GM20431 (cell line): ENCODE data around the gene PLS3.

ENCODE experiments used
- in situ Hi-C: fragments of 300-500 bp; cut with MseI, MboI; formaldehyde crosslinking; loops from one replicate; pipeline ENCODE4 v1.15.0; 2020; ENCODE audit warnings: low sequenced_read_pairs; ENCODE audit not compliant: unreplicated experiment

Gene PLS3

DNA sequence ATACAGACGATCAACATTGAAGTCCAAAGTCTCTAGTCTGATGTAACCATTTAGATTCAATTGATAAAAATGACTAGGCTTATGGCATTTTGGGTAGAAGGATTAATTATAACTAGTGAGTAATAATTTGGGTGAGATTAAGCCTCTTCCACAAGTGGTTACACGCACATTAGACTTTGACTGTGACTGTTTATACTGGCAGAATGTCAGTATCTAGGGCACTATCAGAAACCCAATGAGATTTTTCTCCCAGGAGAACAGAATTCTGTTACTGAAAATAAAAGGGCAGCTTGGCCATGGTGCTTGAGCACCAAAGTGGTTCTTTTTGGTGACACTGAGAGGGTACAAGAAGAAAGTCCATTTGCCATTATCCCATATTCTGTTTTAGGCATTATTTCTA lies 3.3 kb downstream of the PLS3 start:
- in situ Hi-C loops, result no loop called here

DNA sequence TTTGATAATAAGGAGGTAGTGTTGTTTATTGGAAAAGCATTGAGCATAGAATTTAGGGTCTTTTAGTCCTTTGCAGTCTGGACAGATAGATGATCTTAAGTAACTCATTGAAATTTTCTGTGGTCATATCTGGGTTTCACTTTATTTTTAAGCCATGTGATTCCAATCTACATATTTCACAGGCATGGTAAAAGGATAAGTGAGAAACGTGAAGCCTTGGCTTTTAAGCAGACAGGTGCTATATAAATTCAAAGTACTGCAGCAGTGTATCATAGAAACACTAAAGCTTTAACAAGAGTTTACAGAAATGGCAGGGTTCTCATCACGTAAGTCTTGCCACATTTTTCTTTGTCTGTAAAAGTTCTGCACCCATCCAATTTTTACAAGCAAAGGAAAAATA lies 4.9 kb downstream of the PLS3 start:
- in situ Hi-C loops, result no loop called here

DNA sequence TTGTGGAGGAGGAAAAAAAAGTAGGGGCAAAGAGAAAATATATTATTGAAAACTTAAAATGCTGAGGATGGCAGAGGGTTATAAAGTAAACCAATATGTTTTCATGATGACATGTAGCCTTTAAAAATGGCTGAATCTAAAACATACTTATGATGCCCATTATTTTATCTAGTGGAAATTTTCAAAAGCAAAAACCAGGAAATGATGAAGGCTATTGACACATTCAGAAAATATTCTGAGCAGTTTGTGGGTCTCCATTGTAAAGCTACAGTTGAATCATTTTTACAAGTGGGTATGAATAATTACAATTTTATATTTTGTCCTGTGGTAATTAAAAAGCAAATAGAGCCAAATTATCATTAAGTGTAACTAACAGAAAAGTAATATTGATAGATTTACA lies 10.7 kb downstream of the PLS3 start:
- in situ Hi-C loops, result no loop called here

DNA sequence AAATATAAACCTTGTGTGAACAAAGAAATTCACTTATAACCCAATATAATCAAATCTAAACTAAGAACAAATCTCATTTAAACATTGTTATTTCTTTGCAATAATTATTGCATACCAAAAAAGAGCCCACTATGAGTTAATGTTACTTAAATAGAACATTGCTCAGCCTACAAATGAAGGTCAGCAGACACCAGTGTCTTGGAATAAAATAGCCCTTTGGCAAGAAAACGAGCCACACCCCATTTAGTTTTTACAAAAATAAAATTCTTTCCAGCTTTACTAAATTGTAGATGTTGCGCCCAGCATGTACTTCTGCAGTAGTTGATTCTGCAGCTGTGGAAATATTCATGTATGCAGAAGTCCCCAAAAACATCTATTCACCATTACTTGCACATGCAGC lies 12.2 kb downstream of the PLS3 start:
- in situ Hi-C loops, result no loop called here

DNA sequence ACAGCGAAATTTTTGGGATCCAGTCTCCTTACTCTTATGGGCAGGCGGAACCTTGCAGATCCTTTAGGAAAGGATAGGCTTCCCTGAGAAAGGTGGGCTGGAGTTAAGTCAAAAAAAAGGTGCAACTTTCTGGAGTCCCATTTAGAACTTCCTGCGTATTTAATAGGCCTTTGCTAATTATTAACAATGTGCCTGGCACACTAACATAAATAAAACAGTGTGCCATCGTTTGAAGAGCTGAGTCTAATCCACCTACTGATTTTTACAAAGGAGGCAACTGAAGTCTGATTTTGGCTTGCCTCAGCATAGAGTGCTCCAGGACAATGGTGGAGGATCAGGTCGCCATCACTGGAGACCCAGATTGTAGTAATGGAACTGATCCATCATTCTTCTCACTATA lies 15.7 kb downstream of the PLS3 start:
- in situ Hi-C loops, result no loop called here

DNA sequence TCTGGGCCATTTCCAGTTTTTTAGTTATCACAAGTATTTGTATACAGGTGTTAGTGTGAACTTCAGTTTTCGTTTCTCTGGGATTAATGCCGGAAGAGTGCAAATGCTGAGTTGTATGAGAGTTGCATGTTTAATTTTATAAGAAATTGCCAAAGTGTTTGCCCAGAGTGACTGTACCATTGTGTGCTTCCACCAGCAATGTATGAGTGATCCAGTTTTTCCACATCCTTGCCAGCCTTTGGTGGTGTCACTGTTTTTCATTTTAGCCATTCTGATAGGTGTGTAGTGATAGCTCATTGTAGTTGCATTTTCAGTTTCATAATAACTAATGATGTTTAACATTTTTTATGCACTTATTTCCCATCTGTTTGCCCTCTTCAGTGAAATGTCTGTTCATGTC lies 18.4 kb downstream of the PLS3 start:
- in situ Hi-C loops, result no loop called here

DNA sequence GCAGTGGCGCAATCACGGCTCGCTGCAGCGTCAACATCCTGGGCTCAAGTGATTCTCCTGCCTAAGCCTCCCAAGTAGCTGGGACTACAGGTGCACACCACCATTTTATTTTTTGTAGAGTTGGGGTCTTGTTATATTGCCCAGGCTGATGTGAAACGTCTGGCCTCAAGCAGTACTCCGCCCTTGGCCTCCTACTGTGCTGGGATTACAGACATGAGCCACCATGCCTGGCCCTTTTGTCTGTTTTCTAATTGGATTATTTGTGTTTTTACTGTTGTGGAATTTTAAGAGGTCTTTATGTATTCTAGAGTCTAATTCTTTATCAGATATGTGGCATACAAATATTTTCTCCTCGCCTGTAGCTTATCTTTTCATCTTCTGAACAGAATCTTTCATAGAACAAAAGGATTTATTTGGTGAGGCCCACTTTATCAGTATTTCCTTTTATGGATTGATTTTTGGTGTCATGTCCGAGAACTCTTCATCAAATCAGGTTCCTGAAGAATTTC lies 18.9 kb downstream of the PLS3 start:
- in situ Hi-C loops, result no loop called here

DNA sequence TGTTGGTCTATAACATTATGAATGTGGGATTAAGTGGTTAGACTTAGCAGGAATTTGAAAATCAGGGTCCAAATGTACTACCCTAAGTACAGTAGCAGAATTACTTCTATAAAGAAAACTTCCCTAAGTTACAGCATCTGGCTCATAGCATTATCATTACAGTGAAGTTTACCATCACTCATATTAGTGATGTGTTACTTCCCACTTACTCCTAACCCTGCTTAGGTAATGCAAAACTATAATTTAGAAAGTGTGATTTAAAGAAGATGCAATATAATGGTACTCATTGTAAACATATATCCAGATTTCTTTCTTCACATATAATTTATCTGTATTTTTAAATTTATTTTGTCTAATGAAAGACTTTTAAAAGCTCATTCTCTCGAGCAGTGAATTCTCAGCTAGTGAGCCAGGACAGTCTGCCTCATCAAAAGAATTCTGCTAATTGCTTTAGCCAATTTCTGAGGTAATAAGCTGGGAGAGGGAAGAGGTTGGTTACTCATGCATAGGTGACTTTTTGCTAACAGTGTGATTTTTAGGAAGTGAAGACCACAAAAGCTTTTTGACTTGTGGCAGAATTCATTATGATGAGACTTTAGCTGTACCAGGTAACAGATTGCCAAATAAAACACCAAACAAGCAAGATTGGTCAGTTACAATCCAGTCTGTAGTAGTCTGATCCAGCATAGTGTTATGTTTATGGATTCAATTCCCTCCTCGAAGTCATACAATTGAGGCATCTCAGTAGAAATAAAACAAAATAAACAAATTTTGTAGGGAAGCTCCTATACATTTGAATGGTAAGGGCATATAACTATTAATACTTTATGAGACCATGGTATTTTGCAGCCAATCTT lies 21.0 kb downstream of the PLS3 start:
- in situ Hi-C loops, result no loop called here

DNA sequence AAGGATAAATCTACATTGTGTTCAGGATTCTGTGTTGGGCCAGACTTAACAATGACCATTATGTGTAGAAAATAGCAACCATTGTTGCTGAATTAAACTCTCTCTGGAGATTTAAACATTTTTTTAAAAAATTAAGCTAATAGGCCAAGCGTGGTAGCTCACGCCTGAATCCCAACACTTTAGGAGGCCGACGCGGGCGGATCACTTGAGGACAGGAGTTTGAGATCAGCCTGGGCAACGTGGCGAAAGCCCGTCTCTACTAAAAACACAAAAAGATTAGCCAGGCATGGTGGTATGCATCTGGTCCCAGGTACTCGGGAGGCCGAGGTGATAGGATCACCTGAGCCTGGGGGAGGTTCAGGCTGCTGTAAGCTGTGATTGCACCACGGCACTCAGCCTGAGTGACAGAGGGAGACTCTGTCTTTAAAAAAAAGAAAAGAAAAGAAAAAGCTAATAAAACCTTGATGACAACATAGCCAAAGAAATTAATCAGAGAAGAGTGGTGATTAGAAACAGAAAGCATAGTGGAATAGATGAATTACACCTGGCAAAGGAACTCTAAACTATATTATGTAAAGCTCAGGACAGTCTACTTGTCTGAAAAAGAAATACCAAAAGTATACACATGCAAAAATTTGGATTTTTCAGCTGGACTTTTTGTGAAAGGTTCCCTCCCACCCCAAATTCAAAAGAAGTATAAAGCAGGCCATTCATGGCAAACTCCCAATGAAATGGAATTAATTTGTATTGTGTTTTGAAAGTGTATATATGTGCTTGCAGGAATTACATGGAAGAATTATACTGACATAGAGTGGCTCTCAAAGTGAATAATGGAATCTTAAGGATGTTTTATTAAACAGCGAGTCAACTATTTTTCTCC lies 21.9 kb downstream of the PLS3 start:
- in situ Hi-C loops, result no loop called here

DNA sequence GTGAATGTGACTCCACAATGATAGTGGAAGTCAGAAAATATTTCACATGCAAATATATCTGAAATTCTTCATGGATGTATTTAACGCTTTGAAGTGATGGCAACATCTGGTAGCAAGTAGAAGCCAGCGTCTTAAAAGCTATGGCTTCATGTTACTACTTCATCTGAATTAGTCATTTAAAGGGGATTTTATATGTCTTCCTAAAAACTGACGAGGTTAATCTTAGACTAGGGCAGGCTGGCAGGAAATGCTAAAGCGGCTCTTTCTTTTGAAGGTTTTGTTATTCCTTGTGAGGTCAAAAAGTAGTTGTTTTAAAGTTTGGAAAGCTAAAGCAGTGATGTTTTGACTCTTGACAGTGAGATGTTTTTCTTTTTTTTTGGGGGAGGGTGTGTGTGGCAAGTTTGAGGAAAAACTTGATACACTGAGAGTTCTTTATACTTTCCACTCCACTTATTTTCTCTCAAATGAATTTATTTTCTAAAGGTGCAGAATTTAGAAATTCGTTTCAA lies 22.6 kb downstream of the PLS3 start:
- in situ Hi-C loops, result no loop called here

DNA sequence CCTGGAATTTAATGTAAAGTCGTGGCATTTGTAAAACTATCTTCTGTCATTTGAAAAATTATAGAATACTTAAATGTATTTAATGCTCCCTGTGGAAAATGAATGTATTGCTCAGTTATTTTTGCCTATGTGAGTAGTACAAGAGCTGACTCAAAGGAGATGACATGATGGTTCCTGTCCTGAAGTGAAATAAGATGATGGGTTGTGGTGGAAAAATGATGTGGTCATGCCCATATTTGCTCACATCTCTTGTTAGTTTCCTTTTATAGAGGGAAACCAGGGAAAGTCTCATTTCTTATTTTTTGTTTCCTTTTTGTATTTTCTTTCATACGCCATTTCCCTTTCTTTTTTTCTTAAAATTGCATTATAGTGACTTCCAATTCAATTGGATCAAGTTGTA lies 23.7 kb downstream of the PLS3 start:
- in situ Hi-C loops, result no loop called here

DNA sequence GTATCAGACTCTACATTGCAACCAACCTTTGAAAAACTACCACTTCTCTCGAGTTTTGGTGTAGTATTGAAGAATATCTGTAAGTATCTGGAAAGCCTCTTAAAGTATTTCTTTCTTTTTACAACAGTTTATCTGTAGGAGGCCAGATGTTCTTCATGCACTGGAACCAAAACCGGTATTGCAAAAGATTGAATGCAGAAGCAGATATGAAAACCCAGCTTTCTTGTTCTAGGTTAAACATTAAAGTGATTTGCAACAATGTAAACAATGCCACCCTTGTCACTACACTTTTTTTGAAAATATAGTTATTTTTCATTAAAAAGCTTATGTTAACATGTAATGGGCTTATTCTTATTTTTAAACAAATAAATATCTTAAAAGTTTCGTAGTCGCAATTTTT lies 27.2 kb downstream of the PLS3 start:
- in situ Hi-C loops, result no loop called here

DNA sequence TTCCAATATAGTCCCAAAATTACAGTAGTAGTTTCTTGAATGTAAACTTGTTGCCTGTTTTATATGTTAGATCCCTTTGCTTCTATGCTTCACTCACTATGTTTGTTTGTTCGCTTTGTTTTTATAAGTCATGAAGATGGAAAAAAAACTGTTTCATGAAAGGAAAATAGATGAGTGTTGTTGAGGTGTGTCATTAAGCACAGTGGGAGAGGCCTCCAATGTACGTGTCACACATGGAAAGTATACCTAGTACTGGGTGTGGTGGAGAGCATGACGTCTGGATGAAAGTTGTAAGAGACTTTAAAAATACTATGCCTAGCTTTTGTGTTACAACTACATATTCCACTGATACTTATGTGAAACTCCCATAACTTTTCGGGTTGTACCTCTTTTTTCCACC lies 28.4 kb downstream of the PLS3 start:
- in situ Hi-C loops, result no loop called here

DNA sequence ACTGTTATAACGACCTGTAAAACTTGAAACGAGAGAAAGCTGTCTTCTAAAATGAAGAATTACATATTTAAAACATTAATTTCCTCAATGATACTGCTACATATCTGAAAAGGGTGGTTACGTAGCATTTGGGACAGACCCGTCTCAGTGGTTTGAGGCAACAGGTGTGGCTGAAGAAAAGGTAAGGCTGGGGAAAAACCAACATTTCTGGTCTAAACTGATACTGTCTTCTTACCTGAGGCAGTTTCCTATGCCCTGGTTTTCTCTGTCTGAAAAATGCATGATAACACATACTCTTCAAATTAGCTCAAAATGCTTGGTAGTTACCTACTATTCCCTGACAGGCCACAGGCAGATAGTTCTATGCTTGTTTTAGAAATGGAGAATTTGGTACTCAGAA lies 30.4 kb downstream of the PLS3 start:
- in situ Hi-C loops, result no loop called here

DNA sequence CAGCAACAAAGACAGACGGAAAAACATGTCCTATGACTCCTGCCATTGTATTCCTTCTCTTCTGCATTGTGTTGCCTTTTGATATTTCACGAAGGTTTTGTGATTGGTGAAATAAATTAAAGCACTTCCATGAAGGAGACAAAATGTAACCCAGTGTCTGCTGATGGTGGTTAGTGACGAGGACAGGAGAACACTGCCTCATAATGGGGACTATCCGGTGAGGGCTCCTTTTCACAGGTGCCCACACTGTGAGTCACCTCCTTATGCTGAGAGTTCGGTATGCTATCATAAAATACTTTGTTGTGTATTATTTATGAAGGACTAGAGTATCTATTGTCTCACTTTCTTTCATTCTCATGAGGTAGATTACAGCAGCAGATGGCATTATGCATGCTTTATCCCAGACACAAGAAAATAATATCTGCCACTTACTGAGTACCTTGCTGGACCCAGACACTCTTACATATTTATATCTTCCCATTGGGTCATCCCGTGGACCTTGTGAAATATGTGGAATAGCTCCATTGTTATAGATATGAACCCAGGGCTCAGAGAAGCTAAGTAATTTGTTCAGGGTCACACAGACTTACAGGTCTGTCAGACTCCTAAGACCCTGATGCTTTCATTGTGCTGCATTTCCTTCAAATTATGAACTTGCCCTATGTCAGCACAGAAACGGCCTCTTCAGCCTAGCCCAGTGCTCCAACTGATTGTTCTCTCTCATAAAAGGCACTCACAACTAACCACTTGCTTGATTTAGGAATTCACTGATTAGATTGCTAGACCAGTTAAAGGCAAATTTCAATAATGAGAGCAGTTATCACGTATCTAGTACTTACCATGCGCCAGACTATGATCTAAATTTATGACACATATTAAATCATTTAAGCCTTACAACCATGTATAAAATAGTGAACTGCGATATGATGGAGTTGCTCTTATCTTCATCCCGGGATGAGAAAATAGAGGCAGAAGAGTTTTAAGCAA lies 31.2 kb downstream of the PLS3 start:
- in situ Hi-C loops, result no loop called here

DNA sequence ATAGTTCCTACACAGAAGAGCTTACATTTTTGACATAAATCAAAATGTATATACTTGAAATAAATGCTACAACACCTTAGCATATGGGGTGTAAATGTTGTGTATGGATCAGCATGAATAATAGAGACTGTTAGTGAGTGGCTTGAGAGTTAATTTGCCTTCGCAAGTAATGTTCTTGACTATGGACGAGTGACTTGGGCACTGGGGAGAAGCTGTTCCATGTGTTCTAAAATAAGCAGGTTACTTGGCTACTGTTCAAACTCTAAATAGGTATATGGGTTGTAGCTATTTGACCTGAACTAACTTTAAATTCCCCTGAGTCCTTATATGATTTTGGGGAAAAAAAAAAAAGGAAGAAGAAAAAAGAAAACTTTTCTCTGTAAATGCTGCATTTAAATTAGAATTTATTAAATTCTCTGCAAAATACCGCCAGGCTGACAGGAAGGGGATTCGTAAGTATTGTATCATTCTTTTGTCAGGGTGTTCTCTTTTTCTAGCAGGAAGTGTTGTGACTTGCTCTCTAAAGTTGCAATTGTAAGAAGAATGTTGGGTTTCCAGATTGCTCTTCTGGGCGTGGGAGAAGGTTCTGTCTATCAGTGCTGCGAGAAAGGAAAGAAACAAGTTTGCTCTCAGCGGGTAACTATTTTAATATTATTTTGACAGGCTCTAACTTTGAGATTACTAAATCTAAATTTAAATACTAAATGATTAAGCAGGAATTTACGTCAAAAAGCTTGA lies 32.2 kb downstream of the PLS3 start:
- in situ Hi-C loops, result no loop called here

DNA sequence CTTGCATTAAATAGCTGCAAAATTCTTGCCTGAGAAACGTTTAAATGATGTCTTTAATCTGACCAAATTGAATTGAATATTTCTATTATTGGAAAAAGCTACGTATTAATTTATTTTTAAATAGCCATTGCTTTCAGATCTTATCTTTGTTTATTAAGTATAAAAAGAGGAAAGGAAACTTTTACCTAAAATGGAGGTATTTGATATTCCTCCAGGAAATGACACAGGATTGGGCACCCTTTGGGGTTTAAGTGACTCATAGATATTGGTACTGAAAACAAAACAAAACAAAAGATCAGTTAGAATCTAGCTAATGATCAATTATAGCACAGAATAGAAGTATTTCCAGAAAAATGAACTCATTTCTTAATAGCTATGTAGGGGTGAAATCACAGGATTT lies 34.1 kb downstream of the PLS3 start:
- in situ Hi-C loops, result no loop called here

DNA sequence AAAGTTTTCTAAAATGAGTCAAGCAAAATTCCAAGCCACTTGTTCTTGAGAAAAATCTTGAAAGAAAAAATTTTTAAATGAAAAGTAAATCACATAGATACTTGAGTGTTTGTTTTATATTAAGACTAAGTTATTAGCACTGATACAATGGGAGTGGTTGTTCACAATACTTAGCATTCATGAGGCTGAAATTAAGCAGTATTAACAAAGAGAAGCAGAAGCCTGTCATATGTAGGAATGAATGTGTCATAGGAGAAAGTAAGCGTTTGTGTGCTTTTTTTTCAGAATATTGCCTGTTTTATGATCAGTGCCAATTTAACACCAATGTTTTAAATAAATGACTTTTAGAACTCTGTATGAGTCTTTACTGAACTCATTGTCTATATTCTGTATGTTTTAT lies 37.6 kb downstream of the PLS3 start:
- in situ Hi-C loops, result no loop called here

DNA sequence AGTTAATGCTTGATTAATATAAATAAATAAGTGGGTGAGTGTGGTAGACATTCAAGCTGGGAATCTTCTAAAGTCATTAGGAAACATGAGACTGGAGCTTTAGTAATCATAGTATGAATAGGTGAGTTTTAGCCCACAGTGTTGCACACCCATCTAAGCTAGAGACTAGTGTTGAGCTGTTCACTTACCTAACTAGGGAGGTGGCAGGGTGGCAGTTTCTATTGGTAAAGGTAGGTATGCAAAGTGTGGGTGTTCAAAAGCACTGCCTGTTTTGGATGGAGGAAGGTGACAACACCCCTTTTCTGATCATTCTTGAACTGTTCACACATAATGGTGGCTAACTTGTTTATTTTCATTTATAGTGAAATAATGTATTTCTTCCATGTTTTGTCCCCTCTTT lies 41.3 kb downstream of the PLS3 start:
- in situ Hi-C loops, result no loop called here
